GM12801 (cell line): ENCODE data around the gene VPS8.

Experiments
- TF ChIP-seq, protein P1 (sequence below): IDR thresholded peaks from one replicate; pipeline ENCODE4 v1.5.1; 2011; ENCODE audit warnings: control low read depth; ENCODE audit not compliant: insufficient read length; ENCODE audit errors: extremely low read depth

The VPS8 gene

DNA sequence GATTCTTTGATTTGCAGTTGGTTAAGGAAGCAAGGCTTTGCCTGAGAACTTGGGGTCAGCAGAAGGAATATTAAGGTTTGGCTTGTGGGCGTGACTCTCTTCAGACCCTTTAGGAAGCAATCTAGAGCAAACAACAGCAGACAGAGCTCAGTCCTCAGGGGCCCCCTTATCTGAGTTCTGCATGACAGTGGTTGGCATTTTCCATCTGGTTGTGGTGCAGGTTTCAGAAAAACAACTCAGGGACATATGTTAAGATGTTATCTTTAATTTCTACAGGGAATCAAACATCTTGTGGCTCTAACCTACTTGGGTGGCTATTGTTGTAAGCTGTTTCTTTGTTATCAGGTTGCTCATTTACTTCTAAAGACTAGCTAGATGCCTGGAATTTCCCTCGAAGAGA is 141.4 kb downstream of the VPS8 start:
- TF ChIP-seq, protein P1, sequence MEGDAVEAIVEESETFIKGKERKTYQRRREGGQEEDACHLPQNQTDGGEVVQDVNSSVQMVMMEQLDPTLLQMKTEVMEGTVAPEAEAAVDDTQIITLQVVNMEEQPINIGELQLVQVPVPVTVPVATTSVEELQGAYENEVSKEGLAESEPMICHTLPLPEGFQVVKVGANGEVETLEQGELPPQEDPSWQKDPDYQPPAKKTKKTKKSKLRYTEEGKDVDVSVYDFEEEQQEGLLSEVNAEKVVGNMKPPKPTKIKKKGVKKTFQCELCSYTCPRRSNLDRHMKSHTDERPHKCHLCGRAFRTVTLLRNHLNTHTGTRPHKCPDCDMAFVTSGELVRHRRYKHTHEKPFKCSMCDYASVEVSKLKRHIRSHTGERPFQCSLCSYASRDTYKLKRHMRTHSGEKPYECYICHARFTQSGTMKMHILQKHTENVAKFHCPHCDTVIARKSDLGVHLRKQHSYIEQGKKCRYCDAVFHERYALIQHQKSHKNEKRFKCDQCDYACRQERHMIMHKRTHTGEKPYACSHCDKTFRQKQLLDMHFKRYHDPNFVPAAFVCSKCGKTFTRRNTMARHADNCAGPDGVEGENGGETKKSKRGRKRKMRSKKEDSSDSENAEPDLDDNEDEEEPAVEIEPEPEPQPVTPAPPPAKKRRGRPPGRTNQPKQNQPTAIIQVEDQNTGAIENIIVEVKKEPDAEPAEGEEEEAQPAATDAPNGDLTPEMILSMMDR = no peak

DNA sequence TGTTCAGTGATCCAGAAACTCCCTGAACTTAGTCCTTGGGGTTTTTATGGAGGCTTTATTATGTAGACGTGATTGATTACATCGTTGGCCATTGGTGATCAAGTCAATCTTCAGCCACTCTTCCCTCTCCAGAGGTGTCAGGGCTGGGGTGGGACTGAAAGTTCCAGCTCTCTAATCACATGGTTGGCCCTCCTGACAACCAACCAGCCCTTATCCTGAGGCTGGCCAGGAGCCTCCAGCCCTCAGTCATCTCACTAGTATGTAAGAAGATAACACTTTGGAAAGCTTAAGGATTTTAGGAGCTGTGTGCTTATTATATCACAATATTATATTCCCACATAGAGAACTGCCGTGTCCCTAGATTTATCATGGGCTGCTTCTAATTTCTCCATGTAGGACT is 142.3 kb downstream of the VPS8 start:
- TF ChIP-seq, protein P1 = no peak

DNA sequence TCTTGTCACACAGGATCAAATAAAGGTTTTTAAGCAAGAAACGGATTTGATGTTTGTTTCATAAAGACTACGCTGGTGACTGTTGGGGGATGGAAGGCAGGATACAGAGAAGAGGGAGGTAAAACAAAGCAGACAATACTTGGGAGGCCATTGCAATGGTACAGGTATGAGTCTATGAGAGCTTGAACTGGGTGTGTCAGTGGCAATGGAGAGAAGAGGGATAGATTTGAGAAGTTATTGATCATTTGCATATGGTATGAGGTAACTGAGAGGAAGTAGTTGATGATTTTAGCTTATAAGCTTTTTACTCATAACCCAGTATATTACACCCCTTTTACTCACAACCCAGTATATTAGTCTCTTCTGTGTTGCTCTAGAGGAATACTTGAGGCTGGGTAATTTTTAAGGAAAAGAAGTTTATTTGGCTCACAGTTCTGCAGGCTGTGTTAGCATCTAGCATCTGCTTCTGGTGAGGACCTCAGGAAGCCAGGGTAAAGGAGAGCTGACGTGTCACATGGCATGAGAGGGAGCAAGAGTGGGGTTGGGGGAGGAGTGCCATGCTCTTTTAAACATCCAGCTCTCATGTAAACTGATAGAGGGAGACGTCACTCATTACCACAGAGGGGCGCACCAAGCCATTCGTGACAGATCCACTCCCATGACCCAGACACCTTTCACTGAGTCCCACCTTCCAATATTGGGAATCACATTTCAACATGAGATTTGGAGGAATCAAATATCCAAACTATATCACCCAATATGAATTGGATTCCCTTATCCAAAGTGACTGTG is 153.9 kb downstream of the VPS8 start:
- TF ChIP-seq, protein P1 = no peak

DNA sequence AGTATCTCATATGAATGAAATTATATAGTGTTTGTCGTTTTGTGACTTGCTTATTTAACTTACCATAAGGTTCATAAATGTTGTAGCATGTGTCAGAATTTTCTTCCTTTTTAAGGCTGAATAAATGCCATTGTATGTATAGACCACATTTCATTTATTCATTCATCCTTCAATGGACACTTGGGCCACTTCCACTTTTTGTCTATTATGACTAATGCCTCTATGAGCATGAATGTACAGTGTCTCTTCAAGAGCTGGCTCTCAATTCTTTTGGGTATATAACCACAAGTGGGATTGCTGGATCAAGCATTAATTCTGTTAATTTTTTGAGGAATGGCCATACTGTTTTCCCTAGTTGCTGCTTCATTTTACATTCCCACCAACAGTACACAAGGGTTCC is 156.1 kb downstream of the VPS8 start:
- TF ChIP-seq, protein P1 = no peak

DNA sequence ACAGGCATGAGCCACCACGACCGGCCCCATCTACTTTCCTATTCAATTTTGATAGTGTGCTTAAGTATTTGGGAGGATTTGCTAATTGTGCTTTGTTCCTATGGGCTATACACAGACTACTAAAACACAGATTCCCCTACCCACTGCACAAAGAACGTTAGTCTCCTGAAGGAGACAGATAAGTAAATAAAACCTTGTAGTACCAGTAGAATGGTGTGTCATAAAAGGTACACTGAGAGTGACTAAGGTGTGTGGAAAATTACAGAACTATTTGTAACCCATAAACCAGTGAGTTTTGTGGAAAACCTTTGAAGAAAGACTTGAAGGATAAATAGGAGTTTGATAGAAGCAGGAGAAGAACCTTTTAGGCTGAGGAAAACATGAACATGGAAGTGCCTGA is 158.2 kb downstream of the VPS8 start:
- TF ChIP-seq, protein P1 = no peak

DNA sequence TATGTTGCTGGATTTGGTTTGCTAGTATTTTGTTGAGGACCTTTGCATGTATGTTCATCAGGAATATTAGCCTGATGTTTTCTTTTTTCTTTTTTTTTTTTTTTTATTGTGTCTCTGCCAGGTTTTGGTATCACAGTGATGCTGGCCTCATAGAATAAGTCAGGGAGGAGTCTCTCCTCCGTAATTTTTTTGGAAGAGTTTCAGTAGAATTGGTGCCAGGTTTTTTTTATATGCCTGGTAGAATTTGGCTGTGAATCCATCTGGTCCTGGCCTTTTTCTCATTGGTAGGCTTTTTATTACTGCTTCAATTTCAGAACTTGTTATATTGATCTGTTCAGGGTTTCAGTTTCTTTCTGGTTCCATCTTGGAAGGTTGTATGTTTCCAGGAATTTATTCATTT is 165.8 kb downstream of the VPS8 start:
- TF ChIP-seq, protein P1 = no peak

DNA sequence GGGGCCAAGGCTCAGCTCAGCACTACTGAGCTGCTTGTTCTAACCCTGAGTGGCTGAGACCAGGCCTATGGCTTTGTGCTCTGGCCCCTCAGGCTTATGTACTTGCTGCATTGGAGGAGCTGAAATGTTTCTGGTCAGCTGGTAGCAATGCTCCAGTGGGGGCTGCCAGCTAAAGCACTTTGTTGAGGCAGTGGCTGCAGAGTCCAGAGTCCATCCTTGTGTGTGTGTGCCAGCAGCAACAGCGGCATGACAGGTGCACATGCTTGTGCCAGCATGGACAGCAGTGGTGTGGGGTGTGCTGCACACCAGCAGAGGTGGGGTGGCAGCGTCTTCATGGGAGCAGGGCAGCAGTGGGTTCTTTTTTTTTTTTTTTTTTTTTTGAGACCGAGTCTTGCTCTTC is 169.1 kb downstream of the VPS8 start:
- TF ChIP-seq, protein P1 = no peak

DNA sequence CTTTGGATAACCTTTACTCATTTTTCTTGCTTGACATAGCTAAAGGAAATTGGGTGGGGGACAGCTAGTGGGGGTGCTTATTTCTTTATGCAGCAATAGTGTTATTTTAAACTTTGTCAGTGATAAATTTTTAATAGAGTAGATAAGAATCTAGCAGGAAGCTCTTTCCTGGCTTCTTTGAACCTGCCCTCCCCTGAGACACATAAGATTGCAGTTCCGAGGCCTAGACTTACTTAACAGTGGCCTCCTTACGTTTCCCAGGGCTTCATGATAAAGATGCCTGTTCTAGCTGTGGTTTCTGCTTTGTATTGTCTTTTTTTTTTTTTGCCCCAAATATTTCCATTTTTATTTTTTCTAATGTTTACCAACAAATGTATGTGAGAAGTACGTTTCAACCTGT is 170.1 kb downstream of the VPS8 start:
- TF ChIP-seq, protein P1 = no peak
